ENCODE measurements around the gene FOXI2. TPM values are rescaled to one million over a fixed set of nuclear protein-coding genes. Genes with fewer than 3 reads are reported as not detected.

Gene FOXI2
- total RNA-seq, 1 experiment from 2014 or later, result not detected

DNA sequence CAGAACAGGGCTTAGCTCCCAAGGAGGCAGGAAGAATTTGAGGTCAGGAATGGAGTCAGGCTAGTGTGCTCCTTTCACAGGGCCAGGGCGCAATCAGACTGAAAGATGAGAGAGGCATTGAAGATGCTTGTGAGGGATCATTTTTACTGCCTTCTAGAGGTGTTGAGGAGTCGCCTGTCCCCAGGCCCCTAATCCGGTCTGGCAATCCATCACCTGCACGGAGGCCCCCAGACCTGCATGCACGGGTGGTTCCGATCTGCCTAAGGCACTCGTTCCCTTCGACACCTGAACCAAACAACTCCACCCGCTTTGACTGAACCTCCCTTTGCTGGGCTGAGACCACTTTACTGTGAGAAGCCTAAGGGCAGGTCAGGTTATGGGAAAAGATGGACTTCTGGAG is 8.0 kb downstream of the FOXI2 start:
- POLR2A ChIA-PET, result no interaction called here
- H3K27me3 Mint-ChIP-seq (ENCODE audit: insufficient read depth, unreplicated experiment), result peaks cover 9% of the 10 kb centered on the region
- no peaks in the 10 kb centered on the region for H3K9me3 Mint-ChIP-seq (ENCODE audit: unreplicated experiment)
- no peaks in the 10 kb centered on the region for H3K9me3 ChIP-seq
- no peaks in the 10 kb centered on the region for H3K4me1 ChIP-seq
- H3K36me3 ChIP-seq (ENCODE audit: control insufficient read depth, insufficient read depth, low read length), result no peaks in the 10 kb centered on the region
- H3K27me3 ChIP-seq (replicated peaks; ENCODE audit: control insufficient read depth, insufficient read depth, low read length), result no peaks in the 10 kb centered on the region
- CTCF ChIA-PET, result no interaction called here
- H3K4me1 Mint-ChIP-seq (ENCODE audit: low read depth, unreplicated experiment), result no peaks in the 10 kb centered on the region
- no peak for DNase-seq
- H3K27ac Mint-ChIP-seq (ENCODE audit: unreplicated experiment), result no peak overlapping the region
- no peak overlapping the region for H3K4me3 Mint-ChIP-seq (ENCODE audit: unreplicated experiment)
- no peak overlapping the region for H3K4me3 ChIP-seq (ENCODE audit: low read depth, low read length)
- TF ChIP-seq, protein P1, sequence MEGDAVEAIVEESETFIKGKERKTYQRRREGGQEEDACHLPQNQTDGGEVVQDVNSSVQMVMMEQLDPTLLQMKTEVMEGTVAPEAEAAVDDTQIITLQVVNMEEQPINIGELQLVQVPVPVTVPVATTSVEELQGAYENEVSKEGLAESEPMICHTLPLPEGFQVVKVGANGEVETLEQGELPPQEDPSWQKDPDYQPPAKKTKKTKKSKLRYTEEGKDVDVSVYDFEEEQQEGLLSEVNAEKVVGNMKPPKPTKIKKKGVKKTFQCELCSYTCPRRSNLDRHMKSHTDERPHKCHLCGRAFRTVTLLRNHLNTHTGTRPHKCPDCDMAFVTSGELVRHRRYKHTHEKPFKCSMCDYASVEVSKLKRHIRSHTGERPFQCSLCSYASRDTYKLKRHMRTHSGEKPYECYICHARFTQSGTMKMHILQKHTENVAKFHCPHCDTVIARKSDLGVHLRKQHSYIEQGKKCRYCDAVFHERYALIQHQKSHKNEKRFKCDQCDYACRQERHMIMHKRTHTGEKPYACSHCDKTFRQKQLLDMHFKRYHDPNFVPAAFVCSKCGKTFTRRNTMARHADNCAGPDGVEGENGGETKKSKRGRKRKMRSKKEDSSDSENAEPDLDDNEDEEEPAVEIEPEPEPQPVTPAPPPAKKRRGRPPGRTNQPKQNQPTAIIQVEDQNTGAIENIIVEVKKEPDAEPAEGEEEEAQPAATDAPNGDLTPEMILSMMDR (IDR thresholded peaks at IDR 0.05; ENCODE audit: insufficient read depth in 1 of 2, low read depth in 1 of 2, low read length in 1 of 2, severe bottlenecking in 1 of 2, unreplicated experiment in 1 of 2), result no peak
- intact Hi-C loops (cut with micrococcal nuclease; ENCODE audit: unreplicated experiment), result no loop called here
- BruUV-seq (replicated peaks), result no TSS peak
- H3K36me3 Mint-ChIP-seq (ENCODE audit: insufficient read depth, unreplicated experiment), result no peaks in the 10 kb centered on the region

DNA sequence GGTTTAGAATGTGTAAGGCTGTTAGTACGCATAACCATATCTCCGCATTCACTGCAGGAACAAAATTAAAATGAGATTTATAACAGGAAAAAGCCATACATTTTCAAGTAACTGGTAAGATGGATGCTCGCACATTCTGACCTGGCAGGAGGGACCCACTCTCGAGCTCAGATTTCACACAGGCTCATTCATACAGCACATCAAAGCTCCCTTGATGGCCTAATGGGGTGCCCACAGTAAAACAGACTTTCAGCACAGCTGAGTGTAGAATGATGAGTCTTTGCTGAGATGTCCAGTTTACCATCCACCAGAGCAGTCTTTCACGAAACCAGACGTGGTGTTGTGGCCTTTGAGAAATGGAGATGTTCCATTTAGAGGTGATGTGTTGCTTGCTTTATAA is 8.9 kb downstream of the FOXI2 start:
- Histone ChIP-seq H3K36me3 (ENCODE audit: control insufficient read depth, insufficient read depth, low read length) (no peaks in the 10 kb centered on the region), H3K4me1 (no peaks in the 10 kb centered on the region), H3K4me3 (ENCODE audit: low read depth, low read length) (no peak overlapping the region), H3K27me3 (replicated peaks; ENCODE audit: control insufficient read depth, insufficient read depth, low read length) (no peaks in the 10 kb centered on the region), H3K9me3 (no peaks in the 10 kb centered on the region)
- ChIA-PET CTCF (no interaction called here), POLR2A (no interaction called here)
- no peak overlapping the region for H3K4me3 Mint-ChIP-seq (ENCODE audit: unreplicated experiment)
- H3K9me3 Mint-ChIP-seq (ENCODE audit: unreplicated experiment), result no peaks in the 10 kb centered on the region
- peaks cover 9% of the 10 kb centered on the region for H3K27me3 Mint-ChIP-seq (ENCODE audit: insufficient read depth, unreplicated experiment)
- TF ChIP-seq, protein P1 (IDR thresholded peaks at IDR 0.05; ENCODE audit: insufficient read depth in 1 of 2, low read depth in 1 of 2, low read length in 1 of 2, severe bottlenecking in 1 of 2, unreplicated experiment in 1 of 2), result no peak
- no peak overlapping the region for H3K27ac Mint-ChIP-seq (ENCODE audit: unreplicated experiment)
- BruUV-seq (replicated peaks), result no TSS peak
- no peak for DNase-seq
- no peaks in the 10 kb centered on the region for H3K36me3 Mint-ChIP-seq (ENCODE audit: insufficient read depth, unreplicated experiment)
- no peaks in the 10 kb centered on the region for H3K4me1 Mint-ChIP-seq (ENCODE audit: low read depth, unreplicated experiment)
- intact Hi-C loops (cut with micrococcal nuclease; ENCODE audit: unreplicated experiment), result no loop called here

DNA sequence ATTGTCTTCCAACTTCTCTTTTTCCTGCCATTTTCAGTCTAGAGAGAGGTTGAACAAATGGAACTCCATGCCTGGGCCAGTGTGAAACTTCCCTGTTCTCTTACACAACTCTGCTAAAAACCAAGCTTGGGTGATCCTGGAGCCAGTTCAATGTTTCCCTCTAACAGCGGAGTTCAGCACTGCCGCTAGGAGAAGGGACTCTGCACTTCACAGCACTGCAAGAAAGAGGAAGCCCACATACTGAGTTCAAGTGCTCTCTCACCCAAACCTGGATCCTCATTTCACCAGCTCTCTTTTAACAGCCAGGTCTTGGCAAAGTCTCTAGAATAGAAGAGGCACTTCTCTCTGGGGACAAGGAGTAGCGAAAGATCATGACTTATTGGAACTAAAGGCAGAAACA is 18.8 kb downstream of the FOXI2 start:
- CTCF ChIA-PET, result no interaction called here

More for the DNA sequence above, 18.8 kb downstream of the FOXI2 start:
- TF ChIP-seq, protein P1 (IDR thresholded peaks at IDR 0.05; ENCODE audit: insufficient read depth in 1 of 2, low read depth in 1 of 2, low read length in 1 of 2, severe bottlenecking in 1 of 2, unreplicated experiment in 1 of 2), result no peak
- H3K27me3 Mint-ChIP-seq (ENCODE audit: insufficient read depth, unreplicated experiment), result peaks cover 24% of the 10 kb centered on the region
- no peak overlapping the region for H3K27ac Mint-ChIP-seq (ENCODE audit: unreplicated experiment)
- Histone ChIP-seq H3K4me1 (no peaks in the 10 kb centered on the region), H3K36me3 (ENCODE audit: control insufficient read depth, insufficient read depth, low read length) (no peaks in the 10 kb centered on the region), H3K27me3 (replicated peaks; ENCODE audit: control insufficient read depth, insufficient read depth, low read length) (no peaks in the 10 kb centered on the region), H3K4me3 (ENCODE audit: low read depth, low read length) (no peak overlapping the region), H3K9me3 (no peaks in the 10 kb centered on the region)
- no peaks in the 10 kb centered on the region for H3K4me1 Mint-ChIP-seq (ENCODE audit: low read depth, unreplicated experiment)
- BruUV-seq (replicated peaks), result no TSS peak
- no peaks in the 10 kb centered on the region for H3K36me3 Mint-ChIP-seq (ENCODE audit: insufficient read depth, unreplicated experiment)
- no peak overlapping the region for H3K4me3 Mint-ChIP-seq (ENCODE audit: unreplicated experiment)
- no peak for DNase-seq
- H3K9me3 Mint-ChIP-seq (ENCODE audit: unreplicated experiment), result no peaks in the 10 kb centered on the region
- POLR2A ChIA-PET, result no interaction called here
- intact Hi-C loops (cut with micrococcal nuclease; ENCODE audit: unreplicated experiment), result no loop called here

Data from Caco-2 (cell line).